Body of pancreas (tissue), 4 donors: ENCODE results near the gene MRTFB.

Experiments used
- CTCF ChIP-seq, 7 experiments: fragments of 450-650 bp in 4 of 7; fragments of 200-600 bp in 3 of 7; sonication (generic) in 3 of 7; IDR thresholded peaks; one replicate each; pipeline ENCODE4 v1.5.1; 2016 to 2019; ENCODE audit warnings: antibody characterized with exemption in 7 of 7
- POLR2A ChIP-seq, 3 donors: fragments of 450-650 bp; IDR thresholded peaks; one replicate each; pipeline ENCODE4 v1.6.1; 2016; ENCODE audit warnings: antibody characterized with exemption in 3 of 3, mild to moderate bottlenecking in 2 of 3

- no peak for TF ChIP-seq CTCF (IDR thresholded peaks at IDR 0.05)
- no peak for TF ChIP-seq POLR2A (IDR thresholded peaks at IDR 0.05)
Measured at GRCh38 chr16:14071576-14072271, 605 bp downstream of the MRTFB start.
